ENCODE measurements around the gene KLHL30. TPM values are rescaled to one million over a fixed set of nuclear protein-coding genes. Genes with fewer than 3 reads are reported as not detected.

Gene KLHL30
- total and polyA plus RNA-seq, 4 experiments from 2014 or later = not detected

DNA sequence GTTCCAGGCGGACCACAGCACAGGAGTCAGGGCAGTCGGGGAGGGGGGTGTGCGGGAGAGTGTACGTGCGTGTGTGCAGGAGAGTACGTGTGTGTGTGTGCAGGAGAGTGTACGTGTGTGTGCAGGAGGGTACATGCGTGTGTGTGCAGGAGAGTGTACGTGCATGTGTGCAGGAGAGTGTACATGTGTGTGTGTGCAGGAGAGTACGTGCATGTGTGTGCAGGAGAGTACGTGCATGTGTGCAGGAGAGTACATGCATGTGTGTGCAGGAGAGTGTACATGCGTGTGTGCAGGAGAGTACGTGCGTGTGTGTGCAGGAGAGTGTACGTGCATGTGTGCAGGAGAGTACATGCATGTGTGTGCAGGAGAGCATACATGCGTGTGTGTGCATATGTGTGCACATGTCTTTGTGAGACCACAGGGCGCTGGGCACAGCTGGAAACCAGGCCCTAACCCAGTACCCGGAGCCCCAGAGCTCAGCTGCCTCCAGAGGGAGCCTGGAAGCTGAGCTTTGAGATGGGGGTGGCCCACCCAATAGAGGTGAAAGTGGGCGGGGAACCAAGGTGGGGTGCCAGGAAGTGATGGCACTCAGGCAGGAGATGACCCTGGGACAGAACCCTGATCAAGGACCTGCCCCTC is 13.9 kb upstream of the KLHL30 start:
- H3K27me3 ChIP-seq (ENCODE audit: insufficient read depth, low read length) = no peaks in the 10 kb centered on the region
- no peaks in the 10 kb centered on the region for H3K27me3 Mint-ChIP-seq
- H3K9me3 Mint-ChIP-seq = no peaks in the 10 kb centered on the region
- CTCF ChIA-PET (ENCODE audit: partially characterized antibody) = no interaction called here
- intact Hi-C loops (cut with micrococcal nuclease) = no loop called here
- H3K27ac ChIP-seq (ENCODE audit: low read depth, low read length) = no peak overlapping the region
- POLR2A ChIA-PET (ENCODE audit: partially characterized antibody) = no interaction called here
- H3K4me3 Mint-ChIP-seq = no peak overlapping the region
- no peaks in the 10 kb centered on the region for H3K36me3 ChIP-seq (ENCODE audit: insufficient read depth, low read length)
- no peak overlapping the region for H3K4me3 ChIP-seq (ENCODE audit: low read length in 2 of 2)
- H3K9me3 ChIP-seq (ENCODE audit: control insufficient read depth in 1 of 2, low read length in 2 of 2) = no peaks in the 10 kb centered on the region
- no peaks in the 10 kb centered on the region for H3K36me3 Mint-ChIP-seq
- H3K27ac Mint-ChIP-seq = no peak overlapping the region
- peaks cover 0 to 2% (median 0%) of the 10 kb centered on the region in 4 donors for H3K4me1 Mint-ChIP-seq
- no peaks in the 10 kb centered on the region for H3K4me1 ChIP-seq (ENCODE audit: insufficient read depth, low read length)
- no peak for DNase-seq

DNA sequence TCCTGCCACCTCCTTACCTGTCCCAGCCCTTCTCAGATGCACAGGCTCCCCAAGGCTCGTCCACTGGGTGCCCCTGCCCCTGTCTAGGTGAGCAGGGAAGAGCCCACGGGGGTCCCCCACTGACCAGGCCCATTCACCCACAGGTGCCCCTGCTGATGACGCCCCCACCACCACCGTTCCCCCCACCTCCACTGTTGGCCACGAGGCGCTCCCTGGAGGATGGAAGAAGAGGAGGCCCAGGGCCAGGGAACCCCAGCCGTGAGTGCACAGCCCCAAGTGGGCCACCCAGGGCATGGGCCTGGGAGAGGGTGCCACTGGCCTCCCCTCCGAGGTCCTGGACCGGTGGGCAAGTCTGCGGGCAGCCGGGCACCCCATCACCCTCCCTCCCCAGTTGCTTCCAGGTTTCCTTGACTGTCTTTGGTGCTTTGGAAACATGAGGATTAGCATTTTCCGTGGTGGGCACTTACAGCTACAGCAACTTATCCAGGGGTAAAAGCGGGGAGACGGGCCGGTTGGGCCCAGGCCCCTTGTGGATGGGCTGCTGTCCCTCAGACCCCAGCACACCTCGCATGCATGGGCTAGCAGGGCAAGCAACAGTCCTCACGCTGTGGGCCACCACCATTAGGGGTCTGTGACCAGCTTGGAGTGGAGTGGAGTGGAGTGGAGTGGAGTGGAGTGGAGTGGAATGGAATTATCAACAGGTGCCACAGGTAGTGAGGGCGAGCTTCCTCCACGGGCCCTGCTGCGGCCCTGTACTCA is 13.2 kb upstream of the KLHL30 start:
- H3K27me3 ChIP-seq (ENCODE audit: insufficient read depth, low read length) = no peaks in the 10 kb centered on the region
- no peaks in the 10 kb centered on the region for H3K36me3 ChIP-seq (ENCODE audit: insufficient read depth, low read length)
- H3K4me1 ChIP-seq (ENCODE audit: insufficient read depth, low read length) = no peaks in the 10 kb centered on the region
- POLR2A ChIA-PET (ENCODE audit: partially characterized antibody) = no interaction called here
- intact Hi-C loops (cut with micrococcal nuclease) = no loop called here
- CTCF ChIA-PET (ENCODE audit: partially characterized antibody) = no interaction called here
- no peak for DNase-seq
- Mint-ChIP-seq H3K27me3 (no peaks in the 10 kb centered on the region), H3K27ac (no peak overlapping the region), H3K9me3 (no peaks in the 10 kb centered on the region), H3K36me3 (no peaks in the 10 kb centered on the region), H3K4me1 (peaks cover 0 to 2% (median 0%) of the 10 kb centered on the region in 4 donors), H3K4me3 (no peak overlapping the region)
- no peak overlapping the region for H3K4me3 ChIP-seq (ENCODE audit: low read length in 2 of 2)
- no peaks in the 10 kb centered on the region for H3K9me3 ChIP-seq (ENCODE audit: control insufficient read depth in 1 of 2, low read length in 2 of 2)
- H3K27ac ChIP-seq (ENCODE audit: low read depth, low read length) = no peak overlapping the region

DNA sequence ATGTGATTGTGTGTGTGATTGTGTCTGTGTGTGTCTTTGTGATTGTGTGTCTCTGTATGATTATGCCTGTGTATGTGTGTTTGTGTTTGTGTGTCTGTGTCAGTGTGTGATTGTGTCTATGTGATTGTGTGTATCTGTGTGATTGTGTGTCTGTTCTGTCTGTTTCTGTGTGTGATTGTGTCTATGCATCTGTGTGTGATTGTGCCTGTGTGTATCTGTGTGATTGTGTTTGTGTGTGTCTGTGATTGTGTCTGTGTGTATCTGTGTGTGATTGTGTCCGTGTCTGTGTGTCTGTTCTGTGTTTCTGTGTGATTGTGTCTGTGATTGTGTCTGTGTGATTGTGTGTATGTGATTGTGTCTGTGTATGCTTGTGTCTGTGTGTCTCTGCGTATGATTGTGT is 12.1 kb upstream of the KLHL30 start:
- no peaks in the 10 kb centered on the region for H3K36me3 Mint-ChIP-seq
- no peaks in the 10 kb centered on the region for H3K4me1 ChIP-seq (ENCODE audit: insufficient read depth, low read length)
- intact Hi-C loops (cut with micrococcal nuclease) = no loop called here
- H3K4me3 ChIP-seq (ENCODE audit: low read length in 2 of 2) = no peak overlapping the region
- H3K9me3 Mint-ChIP-seq = no peaks in the 10 kb centered on the region
- DNase-seq = no peak
- ChIA-PET CTCF (ENCODE audit: partially characterized antibody) (no interaction called here), POLR2A (ENCODE audit: partially characterized antibody) (no interaction called here)
- H3K27me3 Mint-ChIP-seq = no peaks in the 10 kb centered on the region
- H3K4me1 Mint-ChIP-seq = peaks cover 0 to 2% (median 0%) of the 10 kb centered on the region in 4 donors
- H3K27me3 ChIP-seq (ENCODE audit: insufficient read depth, low read length) = no peaks in the 10 kb centered on the region
- H3K4me3 Mint-ChIP-seq = no peak overlapping the region
- no peak overlapping the region for H3K27ac ChIP-seq (ENCODE audit: low read depth, low read length)
- no peak overlapping the region for H3K27ac Mint-ChIP-seq
- no peaks in the 10 kb centered on the region for H3K9me3 ChIP-seq (ENCODE audit: control insufficient read depth in 1 of 2, low read length in 2 of 2)
- no peaks in the 10 kb centered on the region for H3K36me3 ChIP-seq (ENCODE audit: insufficient read depth, low read length)

DNA sequence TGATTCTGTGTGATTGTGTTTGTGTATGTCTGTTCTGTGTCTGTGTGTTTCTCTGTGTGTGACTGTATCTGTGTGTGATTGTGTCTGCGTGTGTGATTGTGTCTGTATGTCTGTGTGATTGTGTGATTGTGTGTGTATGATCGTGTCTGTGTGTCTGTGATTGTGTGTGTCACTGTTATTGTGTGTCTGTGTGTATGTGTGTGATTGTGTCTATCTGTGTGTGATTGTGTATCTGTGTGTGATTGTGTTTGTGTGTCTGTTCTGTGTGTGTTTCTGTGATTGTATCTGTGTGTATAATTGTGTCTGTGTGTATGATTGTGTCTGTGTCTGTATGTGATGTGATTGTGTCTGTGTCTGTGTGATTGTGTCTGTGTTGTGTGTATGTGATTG is 11.7 kb upstream of the KLHL30 start:
- no peaks in the 10 kb centered on the region for H3K27me3 ChIP-seq (ENCODE audit: insufficient read depth, low read length)
- no peak for DNase-seq
- no peaks in the 10 kb centered on the region for H3K9me3 Mint-ChIP-seq
- no peaks in the 10 kb centered on the region for H3K9me3 ChIP-seq (ENCODE audit: control insufficient read depth in 1 of 2, low read length in 2 of 2)
- intact Hi-C loops (cut with micrococcal nuclease) = no loop called here
- no peak overlapping the region for H3K27ac Mint-ChIP-seq
- no peaks in the 10 kb centered on the region for H3K36me3 Mint-ChIP-seq
- POLR2A ChIA-PET (ENCODE audit: partially characterized antibody) = no interaction called here
- no peaks in the 10 kb centered on the region for H3K27me3 Mint-ChIP-seq
- no peak overlapping the region for H3K4me3 ChIP-seq (ENCODE audit: low read length in 2 of 2)
- CTCF ChIA-PET (ENCODE audit: partially characterized antibody) = no interaction called here
- H3K4me1 ChIP-seq (ENCODE audit: insufficient read depth, low read length) = no peaks in the 10 kb centered on the region
- no peak overlapping the region for H3K4me3 Mint-ChIP-seq
- no peak overlapping the region for H3K27ac ChIP-seq (ENCODE audit: low read depth, low read length)
- H3K4me1 Mint-ChIP-seq = peaks cover 0 to 2% (median 0%) of the 10 kb centered on the region in 4 donors
- H3K36me3 ChIP-seq (ENCODE audit: insufficient read depth, low read length) = no peaks in the 10 kb centered on the region

DNA sequence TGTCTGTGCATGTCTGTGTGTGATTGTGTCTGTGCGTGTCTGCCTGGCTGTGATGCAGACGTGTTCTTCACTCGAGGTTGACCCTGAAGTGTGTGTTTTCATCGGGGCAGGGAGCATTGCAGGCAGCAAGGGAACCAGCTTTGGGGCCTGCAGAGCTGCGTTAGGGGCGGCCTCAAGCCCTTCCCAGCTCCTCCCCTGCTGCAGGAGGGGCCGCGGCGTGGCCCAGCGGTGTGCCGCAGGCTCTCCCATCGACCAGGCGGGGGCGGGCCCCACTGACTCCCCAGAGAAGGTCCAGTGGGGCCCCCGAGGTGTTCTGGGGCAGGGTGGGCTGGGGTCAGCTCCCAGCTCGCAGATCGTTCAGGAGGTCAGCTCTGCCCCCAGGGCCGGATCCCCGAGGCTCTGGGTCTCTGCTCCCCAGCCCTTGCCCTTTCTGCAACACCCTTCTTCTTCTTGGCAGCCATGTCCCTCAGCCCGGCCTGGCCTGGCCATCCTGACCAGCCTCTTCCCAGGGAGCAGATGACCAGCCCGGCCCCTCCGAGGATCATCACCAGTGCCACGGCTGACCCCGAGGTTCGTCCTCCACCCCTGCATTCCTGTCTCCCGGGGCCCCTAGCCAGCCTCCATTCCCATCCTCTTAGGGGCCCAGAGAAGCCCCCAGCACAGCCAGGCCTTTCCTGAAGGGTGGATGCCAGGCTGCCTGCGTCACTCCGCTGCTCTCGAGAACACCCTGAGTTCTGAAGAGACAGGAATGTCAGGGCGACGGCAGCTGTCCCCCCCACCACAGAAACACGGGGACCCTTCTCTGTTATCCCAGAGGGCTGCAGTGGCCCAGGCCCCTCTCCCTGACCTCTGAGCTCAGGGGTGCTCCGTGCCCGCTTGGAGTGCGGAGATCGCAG is 11.1 kb upstream of the KLHL30 start:
- DNase-seq = peak in 1 of 5 donors; percentile 24
- no peaks in the 10 kb centered on the region for H3K4me1 ChIP-seq (ENCODE audit: insufficient read depth, low read length)
- Mint-ChIP-seq H3K9me3 (no peaks in the 10 kb centered on the region), H3K27me3 (no peaks in the 10 kb centered on the region), H3K36me3 (no peaks in the 10 kb centered on the region), H3K4me1 (peaks cover 0 to 2% (median 0%) of the 10 kb centered on the region in 4 donors), H3K27ac (no peak overlapping the region), H3K4me3 (no peak overlapping the region)
- no peak overlapping the region for H3K4me3 ChIP-seq (ENCODE audit: low read length in 2 of 2)
- POLR2A ChIA-PET (ENCODE audit: partially characterized antibody) = no interaction called here
- CTCF ChIA-PET (ENCODE audit: partially characterized antibody) = no interaction called here
- intact Hi-C loops (cut with micrococcal nuclease) = no loop called here
- no peak overlapping the region for H3K27ac ChIP-seq (ENCODE audit: low read depth, low read length)
- H3K27me3 ChIP-seq (ENCODE audit: insufficient read depth, low read length) = no peaks in the 10 kb centered on the region
- no peaks in the 10 kb centered on the region for H3K36me3 ChIP-seq (ENCODE audit: insufficient read depth, low read length)
- H3K9me3 ChIP-seq (ENCODE audit: control insufficient read depth in 1 of 2, low read length in 2 of 2) = no peaks in the 10 kb centered on the region

DNA sequence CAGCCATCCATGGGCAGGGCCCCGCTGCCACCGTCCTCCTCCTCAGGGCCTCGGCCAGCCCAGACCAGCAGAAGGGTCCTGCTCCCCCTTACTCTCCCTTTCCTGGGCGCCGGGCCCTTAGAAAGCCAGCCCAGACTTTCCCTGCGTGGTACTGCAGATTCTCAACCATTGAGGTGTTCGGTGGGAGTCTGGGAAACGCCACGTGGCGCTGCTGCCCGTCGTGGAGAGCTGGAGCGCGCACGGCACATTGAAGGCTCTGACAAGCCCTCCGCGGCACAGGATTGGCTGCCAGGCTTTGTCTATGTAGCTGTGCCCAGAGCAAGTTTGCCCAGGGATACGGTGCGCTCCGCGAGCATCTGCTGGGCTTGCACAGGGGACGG is 10.4 kb upstream of the KLHL30 start:
- ChIA-PET CTCF (ENCODE audit: partially characterized antibody) (no interaction called here), POLR2A (ENCODE audit: partially characterized antibody) (no interaction called here)
- Mint-ChIP-seq H3K4me1 (peaks cover 0 to 2% (median 0%) of the 10 kb centered on the region in 4 donors), H3K4me3 (no peak overlapping the region), H3K27me3 (no peaks in the 10 kb centered on the region), H3K27ac (no peak overlapping the region), H3K36me3 (no peaks in the 10 kb centered on the region), H3K9me3 (no peaks in the 10 kb centered on the region)
- no peak overlapping the region for H3K27ac ChIP-seq (ENCODE audit: low read depth, low read length)
- H3K27me3 ChIP-seq (ENCODE audit: insufficient read depth, low read length) = no peaks in the 10 kb centered on the region
- intact Hi-C loops (cut with micrococcal nuclease) = no loop called here
- DNase-seq = no peak
- H3K4me1 ChIP-seq (ENCODE audit: insufficient read depth, low read length) = no peaks in the 10 kb centered on the region
- no peak overlapping the region for H3K4me3 ChIP-seq (ENCODE audit: low read length in 2 of 2)
- H3K36me3 ChIP-seq (ENCODE audit: insufficient read depth, low read length) = no peaks in the 10 kb centered on the region
- H3K9me3 ChIP-seq (ENCODE audit: control insufficient read depth in 1 of 2, low read length in 2 of 2) = no peaks in the 10 kb centered on the region

DNA sequence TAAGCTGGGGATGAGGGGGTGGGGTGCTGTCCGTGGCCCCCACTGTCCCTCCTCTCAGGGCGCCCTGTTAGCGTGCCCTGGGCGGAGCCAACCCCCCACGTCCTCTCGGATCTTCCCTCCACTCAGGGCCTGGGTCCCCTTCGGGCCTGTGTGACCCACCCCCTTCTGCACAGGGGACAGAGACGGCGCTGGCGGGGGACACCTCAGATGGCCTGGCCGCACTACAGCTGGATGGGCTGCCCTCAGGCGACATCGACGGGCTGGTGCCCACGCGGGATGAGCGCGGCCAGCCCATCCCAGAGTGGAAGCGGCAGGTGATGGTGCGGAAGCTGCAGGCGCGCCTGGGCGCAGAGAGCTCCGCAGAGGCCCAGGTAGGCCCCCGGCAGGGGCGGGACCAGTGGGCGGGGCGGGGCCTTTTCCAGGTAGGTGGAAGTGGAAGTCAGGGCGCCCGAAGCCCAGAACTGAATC is 9.9 kb upstream of the KLHL30 start:
- no peaks in the 10 kb centered on the region for H3K9me3 Mint-ChIP-seq
- POLR2A ChIA-PET (ENCODE audit: partially characterized antibody) = no interaction called here

More for the DNA sequence above, 9.9 kb upstream of the KLHL30 start:
- Histone ChIP-seq H3K4me3 (ENCODE audit: low read length in 2 of 2) (no peak overlapping the region), H3K27ac (ENCODE audit: low read depth, low read length) (no peak overlapping the region), H3K9me3 (ENCODE audit: control insufficient read depth in 1 of 2, low read length in 2 of 2) (no peaks in the 10 kb centered on the region), H3K4me1 (ENCODE audit: insufficient read depth, low read length) (no peaks in the 10 kb centered on the region), H3K36me3 (ENCODE audit: insufficient read depth, low read length) (no peaks in the 10 kb centered on the region), H3K27me3 (ENCODE audit: insufficient read depth, low read length) (no peaks in the 10 kb centered on the region)
- H3K4me1 Mint-ChIP-seq = peaks cover 0 to 2% (median 0%) of the 10 kb centered on the region in 4 donors
- H3K27me3 Mint-ChIP-seq = no peaks in the 10 kb centered on the region
- no peak overlapping the region for H3K4me3 Mint-ChIP-seq
- intact Hi-C loops (cut with micrococcal nuclease) = no loop called here
- H3K27ac Mint-ChIP-seq = no peak overlapping the region
- CTCF ChIA-PET (ENCODE audit: partially characterized antibody) = no interaction called here
- peak in 1 of 5 donors; percentile 25 for DNase-seq
- H3K36me3 Mint-ChIP-seq = no peaks in the 10 kb centered on the region
